GM12872 (cell line): ENCODE measurements around the gene MAN2A1.

Source experiments
- CTCF ChIP-seq: IDR thresholded peaks from 3 replicates; pipeline ENCODE4 v1.5.1; 2011; ENCODE audit warnings: low read depth, mild to moderate bottlenecking, low read length, moderate library complexity; ENCODE audit not compliant: insufficient read depth

The MAN2A1 gene

GRCh38 chr5:109755761-109756160 lies 66.0 kb downstream of the MAN2A1 start:
- TF ChIP-seq CTCF, result no peak

- TF ChIP-seq CTCF, result no peak
Observed at GRCh38 chr5:109756543-109757185, 66.9 kb downstream of the MAN2A1 start.

- TF ChIP-seq CTCF, result no peak
Observed at GRCh38 chr5:109757490-109757889, 67.8 kb downstream of the MAN2A1 start.

- TF ChIP-seq CTCF, result no peak
Observed at GRCh38 chr5:109759306-109759705, 69.6 kb downstream of the MAN2A1 start.

GRCh38 chr5:109762821-109763220 lies 73.1 kb downstream of the MAN2A1 start:
- no peak for TF ChIP-seq CTCF

GRCh38 chr5:109767184-109767995 lies 77.7 kb downstream of the MAN2A1 start:
- TF ChIP-seq CTCF, result no peak

- no peak for TF ChIP-seq CTCF
Observed at GRCh38 chr5:109767997-109768396, 78.3 kb downstream of the MAN2A1 start.
